Measurements from ENCODE around the gene LRCH4.

- no peak for TF ChIP-seq CTCF (IDR thresholded peaks at IDR 0.05)
- TF ChIP-seq POLR2AphosphoS5 (IDR thresholded peaks at IDR 0.05), result no peak
- no peak for TF ChIP-seq POLR2A (IDR thresholded peaks at IDR 0.05)
- no peak for TF ChIP-seq EP300 (IDR thresholded peaks at IDR 0.05)
These were observed 34.9 kb upstream of the LRCH4 start for GRCh38 chr7:100620804-100621203.
